ENCODE measurements around the gene MMP17. TPM values are rescaled to one million over a fixed set of nuclear protein-coding genes. Genes with fewer than 3 reads are reported as not detected.
A peak's percentile ranks its signal among the peaks of the same experiment; 100 is the strongest.

MMP17 gene
- polyA plus RNA-seq, 3 donors, result 2.8 to 78.3 (median 3.0) TPM

DNA sequence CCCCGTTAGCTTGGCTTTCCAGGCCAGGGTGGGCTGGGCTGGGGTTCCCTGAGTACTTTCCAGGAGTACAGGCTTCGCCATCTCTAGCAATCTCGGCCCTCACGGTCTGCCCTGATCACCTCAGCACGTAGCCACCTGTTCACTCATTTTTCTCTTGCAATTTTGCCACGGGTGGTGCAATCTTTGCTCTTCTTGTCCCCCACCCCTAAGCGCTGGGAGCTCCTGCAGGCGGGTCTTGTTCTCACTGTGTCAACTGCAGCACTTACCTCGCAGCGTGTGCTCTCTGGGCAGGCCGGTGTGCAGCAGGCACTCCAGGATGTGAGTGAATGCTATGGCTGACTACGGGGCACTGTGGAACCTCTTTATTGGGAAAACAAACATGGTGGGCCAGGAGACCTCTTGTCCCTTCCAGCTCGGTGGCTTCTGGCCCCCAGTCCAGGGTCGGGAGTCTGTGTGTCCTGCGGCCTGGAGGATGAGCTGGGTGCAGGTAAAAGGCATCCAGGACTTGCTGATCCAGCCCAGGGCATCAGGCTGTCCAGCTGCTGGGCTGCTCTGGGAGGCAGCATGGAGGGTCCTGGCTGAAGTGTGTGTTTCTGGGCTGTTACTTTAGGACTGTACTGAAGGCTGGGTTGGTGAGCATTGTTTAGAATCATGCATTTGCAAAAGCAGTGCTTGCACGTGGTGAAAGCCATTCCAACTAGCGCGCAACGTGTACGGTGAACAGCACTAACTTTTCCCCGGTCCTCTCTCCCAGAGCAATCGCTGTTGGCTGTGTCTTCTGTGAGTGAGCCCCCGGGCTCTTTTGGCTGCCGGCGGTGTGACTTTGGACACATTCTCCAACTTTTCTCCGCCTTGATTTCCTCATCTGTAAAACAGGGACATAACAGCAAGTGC, 64.8 kb downstream of the MMP17 start:
- Histone ChIP-seq H3K9me3 (replicated peaks in 1 of 2; ENCODE audit: control insufficient read depth in 1 of 2, insufficient read depth in 1 of 2, low read length in 2 of 2) (no peaks in the 10 kb centered on the region), H3K79me2 (ENCODE audit: insufficient read depth, low read length) (peaks cover 27% of the 10 kb centered on the region), H3K27me3 (ENCODE audit: control insufficient read depth in 2 of 2, insufficient read depth in 2 of 2, low read length in 2 of 2) (no peaks in the 10 kb centered on the region), H2AFZ (ENCODE audit: insufficient read depth, low read depth, low read length, poor library complexity, severe bottlenecking) (no peak overlapping the region), H3K4me2 (replicated peaks; ENCODE audit: extremely low read depth, low read length, poor library complexity, severe bottlenecking) (no peak overlapping the region), H3K27ac (ENCODE audit: low read depth in 1 of 2, low read length in 2 of 2) (no peak overlapping the region), H3K4me1 (ENCODE audit: control insufficient read depth in 1 of 2, insufficient read depth in 2 of 2, low read length in 2 of 2) (peaks cover 21 to 25% of the 10 kb centered on the region in 2 donors), H3K9ac (ENCODE audit: insufficient read depth, low read length, poor library complexity, severe bottlenecking) (no peak overlapping the region), H4K20me1 (ENCODE audit: insufficient read depth, low read length) (peaks cover 17% of the 10 kb centered on the region), H3K4me3 (replicated peaks in 1 of 3; ENCODE audit: low read depth in 2 of 3, low read length in 3 of 3) (no peak overlapping the region), H3K36me3 (replicated peaks in 1 of 2; ENCODE audit: control insufficient read depth in 1 of 2, insufficient read depth in 2 of 2, low read length in 2 of 2) (peaks cover 2 to 9% of the 10 kb centered on the region in 2 donors)
- Mint-ChIP-seq H3K9me3 (peaks cover 0 to 2% (median 0%) of the 10 kb centered on the region in 7 donors), H3K4me1 (peaks cover 17% of the 10 kb centered on the region), H3K36me3 (peaks cover 9 to 10% of the 10 kb centered on the region in 2 donors), H3K27ac (peak overlapping the region in 1 of 7 donors; percentile 50), H3K27me3 (ENCODE audit: low read depth in 3 of 3) (peaks cover 2 to 9% (median 8%) of the 10 kb centered on the region in 3 donors), H3K4me3 (no peak overlapping the region)
- TF ChIP-seq, protein P1, sequence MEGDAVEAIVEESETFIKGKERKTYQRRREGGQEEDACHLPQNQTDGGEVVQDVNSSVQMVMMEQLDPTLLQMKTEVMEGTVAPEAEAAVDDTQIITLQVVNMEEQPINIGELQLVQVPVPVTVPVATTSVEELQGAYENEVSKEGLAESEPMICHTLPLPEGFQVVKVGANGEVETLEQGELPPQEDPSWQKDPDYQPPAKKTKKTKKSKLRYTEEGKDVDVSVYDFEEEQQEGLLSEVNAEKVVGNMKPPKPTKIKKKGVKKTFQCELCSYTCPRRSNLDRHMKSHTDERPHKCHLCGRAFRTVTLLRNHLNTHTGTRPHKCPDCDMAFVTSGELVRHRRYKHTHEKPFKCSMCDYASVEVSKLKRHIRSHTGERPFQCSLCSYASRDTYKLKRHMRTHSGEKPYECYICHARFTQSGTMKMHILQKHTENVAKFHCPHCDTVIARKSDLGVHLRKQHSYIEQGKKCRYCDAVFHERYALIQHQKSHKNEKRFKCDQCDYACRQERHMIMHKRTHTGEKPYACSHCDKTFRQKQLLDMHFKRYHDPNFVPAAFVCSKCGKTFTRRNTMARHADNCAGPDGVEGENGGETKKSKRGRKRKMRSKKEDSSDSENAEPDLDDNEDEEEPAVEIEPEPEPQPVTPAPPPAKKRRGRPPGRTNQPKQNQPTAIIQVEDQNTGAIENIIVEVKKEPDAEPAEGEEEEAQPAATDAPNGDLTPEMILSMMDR (IDR thresholded peaks at IDR 0.05), result no peak
- no peak for DNase-seq
- 88% methylated on average over 24 of the region's 26 CpGs for WGBS (ENCODE audit: insufficient coverage)
- intact Hi-C loops (cut with micrococcal nuclease), result loop anchor here in 1 of 2 donors (5.0 kb wide), 1 partner anchor 54 kb away; the partner anchor contains the start of gene EP400

DNA sequence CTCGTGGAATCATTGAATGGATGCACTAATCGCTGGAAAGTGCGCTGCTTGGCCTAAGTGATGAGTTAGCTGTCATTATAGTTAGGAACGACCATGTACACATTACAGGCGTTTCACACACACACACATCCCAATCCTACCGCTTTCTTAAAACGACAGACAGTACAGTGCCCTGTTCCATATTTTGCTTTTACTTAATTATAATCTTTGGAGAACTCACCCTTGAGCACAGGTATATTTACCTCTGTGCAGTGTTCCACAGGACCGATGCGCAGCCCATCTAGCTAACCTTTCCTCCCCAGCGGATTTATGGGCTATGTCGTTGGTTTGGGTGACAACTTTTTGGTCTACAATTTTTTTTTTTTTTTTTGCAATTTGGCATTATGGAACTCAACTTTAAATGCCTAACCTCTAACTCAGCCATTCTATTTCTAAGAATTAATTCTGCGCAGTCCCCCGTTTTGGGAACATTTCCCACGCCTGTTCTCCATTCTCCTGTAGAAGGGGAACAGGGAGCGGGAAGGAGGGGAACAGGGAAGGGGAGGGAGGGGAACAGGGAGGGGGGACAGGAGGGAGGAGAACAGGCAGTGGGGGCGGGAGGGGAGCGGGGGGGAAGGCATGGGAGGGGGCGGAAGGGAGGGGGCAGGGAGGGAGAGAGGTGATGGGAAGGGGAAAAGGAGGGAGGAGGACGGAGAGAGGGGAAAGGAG, 65.6 kb downstream of the MMP17 start:
- H3K4me1 ChIP-seq (ENCODE audit: control insufficient read depth in 1 of 2, insufficient read depth in 2 of 2, low read length in 2 of 2), result peaks cover 20 to 24% of the 10 kb centered on the region in 2 donors
- intact Hi-C loops (cut with micrococcal nuclease), result loop anchor here in 1 of 2 donors (2.0 to 5.0 kb wide), 2 partner anchors 35 to 54 kb away; partner anchors contain the start of genes EP400 and PUS1
- Mint-ChIP-seq H3K36me3 (peaks cover 17 to 18% of the 10 kb centered on the region in 2 donors), H3K4me3 (peak overlapping the region in 1 of 2 donors; percentile 21), H3K27ac (peak overlapping the region in 5 of 7 donors; percentile 12 to 70 (median 40)), H3K9me3 (peaks cover 0 to 2% (median 0%) of the 10 kb centered on the region in 7 donors), H3K27me3 (ENCODE audit: low read depth in 3 of 3) (peaks cover 2 to 9% (median 8%) of the 10 kb centered on the region in 3 donors), H3K4me1 (peaks cover 21% of the 10 kb centered on the region)
- TF ChIP-seq, protein P1 (IDR thresholded peaks at IDR 0.05), result no peak
- 77% methylated on average over 4 of the region's 19 CpGs for WGBS (ENCODE audit: insufficient coverage)
- peaks cover 35% of the 10 kb centered on the region for H3K79me2 ChIP-seq (ENCODE audit: insufficient read depth, low read length)
- no peak for DNase-seq
- no peaks in the 10 kb centered on the region for H3K9me3 ChIP-seq (replicated peaks in 1 of 2; ENCODE audit: control insufficient read depth in 1 of 2, insufficient read depth in 1 of 2, low read length in 2 of 2)
- H4K20me1 ChIP-seq (ENCODE audit: insufficient read depth, low read length), result peaks cover 25% of the 10 kb centered on the region
- H3K4me3 ChIP-seq (replicated peaks in 1 of 3; ENCODE audit: low read depth in 2 of 3, low read length in 3 of 3), result peak overlapping the region in 1 of 3 experiments; percentile 94
- no peaks in the 10 kb centered on the region for H3K27me3 ChIP-seq (ENCODE audit: control insufficient read depth in 2 of 2, insufficient read depth in 2 of 2, low read length in 2 of 2)
- H3K9ac ChIP-seq (ENCODE audit: insufficient read depth, low read length, poor library complexity, severe bottlenecking), result no peak overlapping the region
- H3K4me2 ChIP-seq (replicated peaks; ENCODE audit: extremely low read depth, low read length, poor library complexity, severe bottlenecking), result peak overlapping the region; percentile 34
- H3K36me3 ChIP-seq (replicated peaks in 1 of 2; ENCODE audit: control insufficient read depth in 1 of 2, insufficient read depth in 2 of 2, low read length in 2 of 2), result peaks cover 2 to 11% of the 10 kb centered on the region in 2 donors
- H2AFZ ChIP-seq (ENCODE audit: insufficient read depth, low read depth, low read length, poor library complexity, severe bottlenecking), result no peak overlapping the region
- no peak overlapping the region for H3K27ac ChIP-seq (ENCODE audit: low read depth in 1 of 2, low read length in 2 of 2)
